ENCODE results near the gene KTN1.

DNA sequence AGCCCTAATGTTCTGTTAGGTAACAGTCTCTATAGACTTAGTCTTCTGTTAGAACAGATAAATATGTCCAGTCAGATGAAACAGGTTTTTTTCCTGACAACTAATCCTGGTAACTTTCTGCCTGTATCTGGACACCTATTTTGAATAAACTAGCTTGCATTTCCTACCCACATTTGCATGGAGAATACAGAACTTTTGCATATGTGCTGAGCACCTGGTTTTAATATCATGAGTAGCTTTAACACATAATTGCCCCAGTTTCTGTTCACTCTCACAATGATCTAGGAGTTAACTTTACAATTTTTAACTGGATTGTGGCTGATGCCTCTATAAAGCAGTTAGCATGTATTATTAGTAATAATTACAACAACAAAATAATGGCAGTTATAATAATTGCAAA is 111.7 kb downstream of the KTN1 start:
- TF ChIP-seq, protein P1, sequence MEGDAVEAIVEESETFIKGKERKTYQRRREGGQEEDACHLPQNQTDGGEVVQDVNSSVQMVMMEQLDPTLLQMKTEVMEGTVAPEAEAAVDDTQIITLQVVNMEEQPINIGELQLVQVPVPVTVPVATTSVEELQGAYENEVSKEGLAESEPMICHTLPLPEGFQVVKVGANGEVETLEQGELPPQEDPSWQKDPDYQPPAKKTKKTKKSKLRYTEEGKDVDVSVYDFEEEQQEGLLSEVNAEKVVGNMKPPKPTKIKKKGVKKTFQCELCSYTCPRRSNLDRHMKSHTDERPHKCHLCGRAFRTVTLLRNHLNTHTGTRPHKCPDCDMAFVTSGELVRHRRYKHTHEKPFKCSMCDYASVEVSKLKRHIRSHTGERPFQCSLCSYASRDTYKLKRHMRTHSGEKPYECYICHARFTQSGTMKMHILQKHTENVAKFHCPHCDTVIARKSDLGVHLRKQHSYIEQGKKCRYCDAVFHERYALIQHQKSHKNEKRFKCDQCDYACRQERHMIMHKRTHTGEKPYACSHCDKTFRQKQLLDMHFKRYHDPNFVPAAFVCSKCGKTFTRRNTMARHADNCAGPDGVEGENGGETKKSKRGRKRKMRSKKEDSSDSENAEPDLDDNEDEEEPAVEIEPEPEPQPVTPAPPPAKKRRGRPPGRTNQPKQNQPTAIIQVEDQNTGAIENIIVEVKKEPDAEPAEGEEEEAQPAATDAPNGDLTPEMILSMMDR (IDR thresholded peaks at IDR 0.05; ENCODE audit: low read length): no peak
- no peak for TF ChIP-seq EZH2 (IDR thresholded peaks at IDR 0.05; ENCODE audit: borderline replicate concordance, low read length)

All from OCI-LY1 (cell line).